Measurements from ENCODE around the gene CNTNAP2. TPM values are rescaled to one million over a fixed set of nuclear protein-coding genes. Genes with fewer than 3 reads are reported as not detected.

CNTNAP2 gene
- total and polyA plus RNA-seq, 9 of the 15 experiments (the other 6 are each of a cell fraction or from before 2014, with no cell fraction given), result 0.04 to 0.62 (median 0.09) TPM; not detected in 4

DNA sequence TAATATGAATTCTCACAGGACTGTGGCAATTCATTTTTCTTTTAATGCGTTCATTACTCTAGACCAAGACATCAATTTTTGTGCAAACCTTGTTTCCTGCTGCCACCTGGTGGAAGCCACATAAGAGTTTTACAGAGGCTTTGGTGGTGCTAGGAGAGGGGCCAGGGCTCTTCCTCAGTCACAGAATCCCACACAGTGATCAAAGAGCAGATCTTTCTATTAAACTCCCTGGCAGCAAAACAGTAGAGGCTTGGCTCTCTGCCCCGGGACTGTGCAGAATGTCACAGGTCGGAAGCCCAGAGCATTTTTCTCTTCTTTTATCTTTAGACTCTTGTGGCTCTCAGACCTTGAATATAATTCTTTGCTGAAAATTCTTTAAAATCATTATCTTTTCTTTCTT, 1967.5 kb downstream of the CNTNAP2 start (continued):
- TF ChIP-seq, protein P1, sequence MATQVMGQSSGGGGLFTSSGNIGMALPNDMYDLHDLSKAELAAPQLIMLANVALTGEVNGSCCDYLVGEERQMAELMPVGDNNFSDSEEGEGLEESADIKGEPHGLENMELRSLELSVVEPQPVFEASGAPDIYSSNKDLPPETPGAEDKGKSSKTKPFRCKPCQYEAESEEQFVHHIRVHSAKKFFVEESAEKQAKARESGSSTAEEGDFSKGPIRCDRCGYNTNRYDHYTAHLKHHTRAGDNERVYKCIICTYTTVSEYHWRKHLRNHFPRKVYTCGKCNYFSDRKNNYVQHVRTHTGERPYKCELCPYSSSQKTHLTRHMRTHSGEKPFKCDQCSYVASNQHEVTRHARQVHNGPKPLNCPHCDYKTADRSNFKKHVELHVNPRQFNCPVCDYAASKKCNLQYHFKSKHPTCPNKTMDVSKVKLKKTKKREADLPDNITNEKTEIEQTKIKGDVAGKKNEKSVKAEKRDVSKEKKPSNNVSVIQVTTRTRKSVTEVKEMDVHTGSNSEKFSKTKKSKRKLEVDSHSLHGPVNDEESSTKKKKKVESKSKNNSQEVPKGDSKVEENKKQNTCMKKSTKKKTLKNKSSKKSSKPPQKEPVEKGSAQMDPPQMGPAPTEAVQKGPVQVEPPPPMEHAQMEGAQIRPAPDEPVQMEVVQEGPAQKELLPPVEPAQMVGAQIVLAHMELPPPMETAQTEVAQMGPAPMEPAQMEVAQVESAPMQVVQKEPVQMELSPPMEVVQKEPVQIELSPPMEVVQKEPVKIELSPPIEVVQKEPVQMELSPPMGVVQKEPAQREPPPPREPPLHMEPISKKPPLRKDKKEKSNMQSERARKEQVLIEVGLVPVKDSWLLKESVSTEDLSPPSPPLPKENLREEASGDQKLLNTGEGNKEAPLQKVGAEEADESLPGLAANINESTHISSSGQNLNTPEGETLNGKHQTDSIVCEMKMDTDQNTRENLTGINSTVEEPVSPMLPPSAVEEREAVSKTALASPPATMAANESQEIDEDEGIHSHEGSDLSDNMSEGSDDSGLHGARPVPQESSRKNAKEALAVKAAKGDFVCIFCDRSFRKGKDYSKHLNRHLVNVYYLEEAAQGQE (IDR thresholded peaks at IDR 0.05; ENCODE audit: borderline replicate concordance), result peak; percentile 45; the same call in 1 of the 2 replicates
- TF ChIP-seq, protein P1 (CRISPR knock-in tag; IDR thresholded peaks at IDR 0.05; ENCODE audit: low read depth), result no peak

DNA sequence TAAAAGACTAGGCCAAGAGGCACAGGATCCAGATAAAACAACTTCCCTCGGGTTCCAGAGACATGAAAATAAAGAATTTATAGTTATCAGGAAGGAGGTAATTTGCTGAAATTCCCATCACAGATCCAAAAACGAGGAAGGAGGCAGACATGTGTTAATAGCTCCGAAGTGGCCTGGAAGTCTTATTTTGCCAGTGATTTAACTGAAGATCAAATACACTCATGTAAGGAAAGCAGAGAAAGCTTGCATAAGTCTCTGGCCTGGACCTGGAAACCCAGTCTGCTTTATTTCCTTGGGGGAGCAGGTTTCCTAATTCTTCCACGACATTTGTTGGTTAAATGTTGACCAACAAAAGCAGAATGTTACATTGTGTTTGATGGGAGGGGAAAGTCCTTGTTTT, 1975.3 kb downstream of the CNTNAP2 start:
- no TSS peak for BruUV-seq (replicated peaks)
- WGBS (ENCODE audit: insufficient coverage, low coverage, missing lambda C conversion rate), result 1% methylated on average over 4 of the region's 4 CpGs
- H3K79me2 ChIP-seq (ENCODE audit: control insufficient read depth, insufficient read depth, low read length), result no peaks in the 10 kb centered on the region
- ChIA-PET POLR2A (interaction anchor here (0.6 to 0.9 kb wide), 2 partner anchors 11 to 17 kb away, joined by 4 read pairs; no protein-coding TSS in a partner anchor), CTCF (ENCODE audit: low intra/inter-chr PET ratio) (no interaction called here)
- ATAC-seq, result no peak
- TF ChIP-seq CHD2 (IDR thresholded peaks at IDR 0.05; ENCODE audit: low read depth, low read length) (no peak), SRSF9 (IDR thresholded peaks at IDR 0.05; ENCODE audit: borderline replicate concordance, low read depth, low read length) (no peak), MYNN (IDR thresholded peaks at IDR 0.05) (no peak), MYNN (CRISPR knock-in tag; IDR thresholded peaks at IDR 0.05) (no peak)
- TF ChIP-seq, protein P2, sequence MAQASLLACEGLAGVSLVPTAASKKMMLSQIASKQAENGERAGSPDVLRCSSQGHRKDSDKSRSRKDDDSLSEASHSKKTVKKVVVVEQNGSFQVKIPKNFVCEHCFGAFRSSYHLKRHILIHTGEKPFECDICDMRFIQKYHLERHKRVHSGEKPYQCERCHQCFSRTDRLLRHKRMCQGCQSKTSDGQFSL (CRISPR knock-in tag; IDR thresholded peaks at IDR 0.05), result no peak
- TF ChIP-seq, protein P2 (tag; IDR thresholded peaks at IDR 0.05), result no peak
- no peak overlapping the region for H3K27ac ChIP-seq (ENCODE audit: extremely low read depth, low read depth, low read length)
- no peak for FAIRE-seq
- H3K27me3 ChIP-seq (ENCODE audit: control insufficient read depth in 2 of 2, insufficient read depth in 2 of 2, low read length in 2 of 2), result no peaks in the 10 kb centered on the region
- in situ Hi-C loops (cut with MboI) (no loop called here), intact Hi-C loops (cut with micrococcal nuclease) (no loop called here)
- H3K36me3 ChIP-seq (ENCODE audit: control insufficient read depth, insufficient read depth, low read length), result no peaks in the 10 kb centered on the region
- no peaks in the 10 kb centered on the region for H4K20me1 ChIP-seq (replicated peaks; ENCODE audit: control insufficient read depth, insufficient read depth, low read length)
- H3K9ac ChIP-seq (ENCODE audit: insufficient read depth in 1 of 2, low read depth in 2 of 2, low read length in 2 of 2), result no peak overlapping the region
- DNase-seq (ENCODE audit: extremely low read depth in 1 of 4, low spot score in 3 of 4), result no peak
- H2AFZ ChIP-seq (ENCODE audit: low read depth, low read length), result no peak overlapping the region
- H3K9me1 ChIP-seq (ENCODE audit: control insufficient read depth, insufficient read depth, low read length), result no peaks in the 10 kb centered on the region
- H3K4me3 ChIP-seq, result no peak overlapping the region
- H3K4me1 ChIP-seq (replicated peaks in 1 of 2; ENCODE audit: control insufficient read depth in 2 of 2, insufficient read depth in 2 of 2, low read length in 2 of 2), result no peaks in the 10 kb centered on the region
- H3K4me2 ChIP-seq (ENCODE audit: insufficient read depth, low read length), result no peak overlapping the region
- no peaks in the 10 kb centered on the region for H3K9me3 ChIP-seq (replicated peaks; ENCODE audit: control insufficient read depth, insufficient read depth, low read depth, low read length)
